HG02981 (cell line): ENCODE results near the gene CAMTA1.
"Not testable (repeated sequence)": the region's sequence is repeated elsewhere in the genome, so short reads cannot be mapped to it uniquely, and the experiment has no call there.

Source experiments
- ATAC-seq: cut with Tn5 transposase; IDR thresholded peaks from one replicate; pipeline ENCODE4 v1.9.1; 2021; ENCODE audit warnings: mild to moderate bottlenecking, moderate library complexity; ENCODE audit not compliant: unreplicated experiment

Gene CAMTA1

GRCh38 chr1:7689307-7689706, 904.1 kb downstream of the CAMTA1 start:
- ATAC-seq, result not testable (repeated sequence)

DNA sequence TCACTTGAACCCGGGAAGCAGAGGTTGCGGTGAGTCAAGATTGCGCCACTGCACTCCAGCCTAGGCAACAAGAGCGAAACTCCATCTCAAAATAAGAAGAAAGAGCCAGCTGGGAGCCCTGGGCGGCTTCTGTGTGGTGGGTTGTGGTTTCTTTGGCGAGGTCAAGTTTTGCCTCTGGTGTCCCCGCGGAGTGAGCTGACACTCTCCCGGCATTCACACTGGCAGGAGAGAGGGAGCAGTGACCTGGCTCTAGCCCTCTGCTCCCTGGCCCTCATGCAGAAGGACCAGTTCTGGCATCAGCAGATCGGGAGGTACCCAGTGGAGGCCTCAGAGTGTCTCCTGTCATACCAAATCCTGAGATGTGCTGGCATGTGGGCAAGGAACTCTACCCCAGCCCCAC, 904.8 kb downstream of the CAMTA1 start:
- ATAC-seq, result no peak

- no peak for ATAC-seq
These were observed 905.4 kb downstream of the CAMTA1 start for GRCh38 chr1:7690496-7691182.

- ATAC-seq, result no peak
These were observed 906.3 kb downstream of the CAMTA1 start for GRCh38 chr1:7691576-7691975.

GRCh38 chr1:7692005-7692404, 906.8 kb downstream of the CAMTA1 start:
- no peak for ATAC-seq

- ATAC-seq, result not testable (repeated sequence)
These were observed 907.8 kb downstream of the CAMTA1 start for GRCh38 chr1:7693037-7693436.

- no peak for ATAC-seq
These were observed 908.4 kb downstream of the CAMTA1 start for GRCh38 chr1:7693662-7694061.

GRCh38 chr1:7694600-7695496, 909.6 kb downstream of the CAMTA1 start:
- ATAC-seq, result no peak

- no peak for ATAC-seq
These were observed 910.4 kb downstream of the CAMTA1 start for GRCh38 chr1:7695497-7696117.

- no peak for ATAC-seq
These were observed 913.4 kb downstream of the CAMTA1 start for GRCh38 chr1:7698641-7699040.

GRCh38 chr1:7702365-7702764, 917.1 kb downstream of the CAMTA1 start:
- ATAC-seq, result no peak

DNA sequence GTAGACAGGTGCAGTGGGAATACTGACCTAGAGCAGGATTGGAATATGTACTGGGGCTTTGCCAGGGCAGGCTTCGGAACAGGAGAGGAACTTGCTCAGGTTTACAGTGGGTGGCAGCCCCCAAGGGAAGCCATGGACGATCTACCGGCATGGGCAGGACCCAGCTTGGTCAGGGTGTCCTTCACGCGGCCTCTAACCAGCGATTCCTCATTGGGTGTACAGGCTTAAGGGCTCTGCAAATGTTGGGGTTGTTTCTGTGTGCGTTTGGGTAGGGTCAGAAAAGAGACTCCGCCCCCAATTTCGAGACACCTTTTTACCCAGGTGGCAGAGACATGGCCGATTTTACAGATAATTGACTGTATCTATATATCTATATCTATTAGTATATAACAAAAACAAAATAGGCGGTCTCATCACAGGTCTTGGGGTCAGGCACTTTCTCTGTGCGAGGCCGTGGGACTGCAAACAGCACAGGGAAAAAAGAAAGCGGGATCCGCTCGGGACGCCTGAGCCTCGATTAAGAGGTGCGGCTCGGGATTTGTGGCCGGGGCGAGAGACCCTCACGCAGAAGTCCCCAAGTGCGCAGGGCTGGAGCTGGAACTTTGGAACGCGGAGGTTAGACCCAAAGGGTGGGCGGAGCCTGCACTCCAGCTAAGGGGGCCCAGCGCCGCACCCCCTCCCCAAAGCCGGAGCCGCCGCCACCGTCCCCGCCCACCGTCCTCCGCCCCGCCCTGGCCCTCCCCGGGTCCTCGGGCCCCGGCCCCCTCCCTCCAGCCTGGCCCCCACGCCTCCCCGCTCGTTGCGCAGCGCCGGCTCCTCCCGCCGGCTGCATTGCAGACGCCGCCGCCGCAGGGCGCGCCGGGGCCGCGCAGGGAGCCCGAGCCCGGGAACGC, 918.3 kb downstream of the CAMTA1 start:
- ATAC-seq, result no peak

DNA sequence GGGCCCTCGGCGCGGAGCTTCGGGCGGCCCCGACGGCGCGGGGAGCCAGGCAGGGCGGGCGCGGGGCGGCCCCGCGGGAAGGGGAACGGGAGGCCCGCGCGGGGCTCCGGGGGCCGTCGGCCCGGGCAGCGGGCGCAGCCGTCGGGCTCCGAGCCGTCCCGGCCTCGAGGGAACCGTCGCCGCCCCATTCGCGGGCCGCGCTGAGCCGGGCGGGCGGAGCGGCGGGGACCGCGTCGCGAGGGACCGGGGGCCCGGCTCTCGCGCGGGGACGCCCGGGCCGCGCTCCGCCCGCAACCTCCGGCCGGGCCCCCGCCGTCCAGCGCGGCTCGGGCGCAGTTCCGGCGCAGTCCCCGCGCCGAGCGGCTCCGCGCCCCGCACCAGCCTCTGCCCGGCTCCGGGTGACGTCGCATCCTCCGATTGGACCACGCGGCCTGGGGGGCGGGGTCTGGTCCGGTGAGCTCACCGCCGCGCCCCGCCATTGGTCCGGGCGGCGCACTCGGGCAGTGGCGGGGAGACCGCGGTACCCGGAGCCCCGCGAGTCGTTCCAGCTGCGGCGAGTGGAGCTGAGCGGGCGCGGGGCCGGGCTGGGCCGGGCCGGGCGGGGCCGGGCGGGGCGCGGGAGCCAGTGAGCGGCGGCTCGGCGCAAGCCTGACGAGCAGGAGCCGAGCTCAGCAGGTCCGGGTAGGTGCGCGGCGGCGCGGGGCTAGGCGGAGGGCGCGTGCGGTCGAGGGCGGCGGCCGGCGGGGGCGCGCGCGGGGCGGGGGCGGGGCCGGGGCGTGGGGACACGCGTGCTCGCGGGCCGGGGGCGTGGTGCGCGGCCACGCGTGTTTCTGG, 919.2 kb downstream of the CAMTA1 start:
- ATAC-seq, result peak; percentile 97

DNA sequence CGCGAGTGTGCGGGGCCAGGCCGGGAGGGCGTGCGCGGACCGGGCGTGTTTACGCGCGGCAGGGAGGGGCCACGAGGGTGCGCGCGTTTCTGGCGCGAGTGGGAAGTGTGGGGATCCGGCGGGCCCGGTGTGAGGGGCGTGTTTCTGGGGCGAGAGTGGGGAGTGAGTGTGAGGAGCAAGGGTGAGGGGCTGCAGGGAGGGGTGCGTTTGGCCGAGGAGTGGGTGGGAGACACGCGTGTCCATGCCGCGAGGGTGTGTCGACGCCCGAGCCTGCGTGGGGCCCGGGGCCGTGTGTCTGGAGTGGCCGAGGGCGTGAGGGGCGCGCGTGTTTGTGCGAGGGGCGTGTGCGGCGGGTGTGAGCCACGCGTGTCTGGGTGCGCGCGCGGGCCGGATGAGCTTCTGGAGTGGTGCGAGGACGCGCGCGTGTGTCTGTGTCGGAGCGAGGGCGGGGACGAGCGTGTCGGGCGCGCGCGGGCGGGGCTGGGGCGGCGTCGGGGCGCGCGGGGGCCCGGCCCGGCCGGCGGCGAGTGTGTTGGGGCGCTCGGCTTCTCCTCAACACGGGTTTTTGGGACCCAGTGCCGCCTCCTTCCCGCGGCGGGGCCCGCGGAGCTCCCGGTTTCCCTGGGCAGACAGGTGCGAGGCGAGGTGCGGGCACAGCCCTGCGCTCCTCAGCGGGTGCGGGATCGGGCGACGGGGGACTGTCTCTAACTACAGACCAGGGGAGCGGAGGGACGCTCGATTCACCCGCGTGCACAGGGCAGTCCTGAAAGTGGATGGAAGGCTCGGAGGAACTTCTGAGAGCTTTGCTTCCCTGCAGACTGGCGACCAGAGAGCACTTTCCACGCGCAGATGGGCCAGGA, 920.0 kb downstream of the CAMTA1 start:
- ATAC-seq, result no peak

- ATAC-seq, result no peak
These were observed 920.6 kb downstream of the CAMTA1 start for GRCh38 chr1:7705908-7706216.

DNA sequence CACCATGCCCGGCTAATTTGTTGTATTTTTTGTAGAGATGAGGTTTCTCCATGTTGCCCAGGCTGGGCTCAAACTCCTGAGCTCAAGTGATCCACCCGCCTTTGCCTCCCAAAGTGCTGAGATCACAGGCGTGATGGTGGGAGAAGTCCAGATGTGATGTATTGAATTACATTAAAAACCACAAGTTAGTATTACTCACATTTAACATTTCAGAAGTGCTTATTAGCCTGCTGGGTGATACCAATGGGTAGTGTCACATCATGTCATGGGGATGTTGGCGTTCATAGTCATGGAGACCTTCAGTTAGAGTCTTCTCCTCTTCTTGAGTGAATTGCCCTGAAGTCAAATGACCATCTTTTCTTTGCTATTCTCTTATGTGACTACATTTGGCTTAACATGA, 922.3 kb downstream of the CAMTA1 start:
- ATAC-seq, result no peak

- not testable (repeated sequence) for ATAC-seq
These were observed 922.8 kb downstream of the CAMTA1 start for GRCh38 chr1:7708065-7708464.

GRCh38 chr1:7710859-7711258, 925.6 kb downstream of the CAMTA1 start:
- no peak for ATAC-seq

- no peak for ATAC-seq
These were observed 927.6 kb downstream of the CAMTA1 start for GRCh38 chr1:7712731-7713323.
